ENCODE measurements around the gene PDHB.

PDHB gene

DNA sequence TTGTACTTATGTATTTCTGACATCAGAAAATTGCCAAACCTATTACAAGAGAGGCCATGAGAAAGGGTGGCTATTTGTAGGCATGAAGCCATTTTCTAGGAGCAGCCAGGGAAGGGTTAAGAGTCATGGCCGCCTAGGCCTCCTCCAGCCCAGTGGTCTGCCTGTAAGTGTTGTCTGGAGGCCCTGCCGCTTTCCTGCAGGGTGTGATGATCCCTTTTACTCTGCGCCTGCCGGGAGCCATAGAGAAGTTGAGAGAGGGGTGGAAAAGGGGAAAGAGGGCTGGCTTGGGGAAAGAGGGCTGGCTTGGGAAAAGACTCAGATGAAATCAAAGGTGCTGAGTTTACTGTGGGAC, 29.2 kb upstream of the PDHB start:
- TF ChIP-seq, protein P1, sequence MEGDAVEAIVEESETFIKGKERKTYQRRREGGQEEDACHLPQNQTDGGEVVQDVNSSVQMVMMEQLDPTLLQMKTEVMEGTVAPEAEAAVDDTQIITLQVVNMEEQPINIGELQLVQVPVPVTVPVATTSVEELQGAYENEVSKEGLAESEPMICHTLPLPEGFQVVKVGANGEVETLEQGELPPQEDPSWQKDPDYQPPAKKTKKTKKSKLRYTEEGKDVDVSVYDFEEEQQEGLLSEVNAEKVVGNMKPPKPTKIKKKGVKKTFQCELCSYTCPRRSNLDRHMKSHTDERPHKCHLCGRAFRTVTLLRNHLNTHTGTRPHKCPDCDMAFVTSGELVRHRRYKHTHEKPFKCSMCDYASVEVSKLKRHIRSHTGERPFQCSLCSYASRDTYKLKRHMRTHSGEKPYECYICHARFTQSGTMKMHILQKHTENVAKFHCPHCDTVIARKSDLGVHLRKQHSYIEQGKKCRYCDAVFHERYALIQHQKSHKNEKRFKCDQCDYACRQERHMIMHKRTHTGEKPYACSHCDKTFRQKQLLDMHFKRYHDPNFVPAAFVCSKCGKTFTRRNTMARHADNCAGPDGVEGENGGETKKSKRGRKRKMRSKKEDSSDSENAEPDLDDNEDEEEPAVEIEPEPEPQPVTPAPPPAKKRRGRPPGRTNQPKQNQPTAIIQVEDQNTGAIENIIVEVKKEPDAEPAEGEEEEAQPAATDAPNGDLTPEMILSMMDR (IDR thresholded peaks at IDR 0.05) = no peak

DNA sequence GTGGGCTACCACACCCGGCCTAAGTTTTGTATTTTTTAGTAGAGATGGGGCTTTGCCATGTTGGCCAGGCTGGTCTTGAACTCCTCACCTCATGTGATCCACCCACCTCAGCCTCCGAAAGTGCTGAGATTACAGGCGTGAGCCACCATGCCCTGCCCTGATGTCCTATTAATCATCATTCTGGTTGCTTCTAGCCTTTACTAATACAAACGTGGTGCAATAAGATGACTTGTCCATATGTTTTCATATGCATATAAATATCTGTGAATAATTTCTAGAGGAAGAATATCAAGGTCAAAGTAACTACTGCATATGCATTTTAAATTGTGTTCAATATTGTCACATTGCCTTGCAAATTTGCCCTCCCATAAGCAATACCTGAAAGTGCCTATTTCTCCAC, 25.5 kb upstream of the PDHB start:
- TF ChIP-seq, protein P1 (IDR thresholded peaks at IDR 0.05) = no peak

DNA sequence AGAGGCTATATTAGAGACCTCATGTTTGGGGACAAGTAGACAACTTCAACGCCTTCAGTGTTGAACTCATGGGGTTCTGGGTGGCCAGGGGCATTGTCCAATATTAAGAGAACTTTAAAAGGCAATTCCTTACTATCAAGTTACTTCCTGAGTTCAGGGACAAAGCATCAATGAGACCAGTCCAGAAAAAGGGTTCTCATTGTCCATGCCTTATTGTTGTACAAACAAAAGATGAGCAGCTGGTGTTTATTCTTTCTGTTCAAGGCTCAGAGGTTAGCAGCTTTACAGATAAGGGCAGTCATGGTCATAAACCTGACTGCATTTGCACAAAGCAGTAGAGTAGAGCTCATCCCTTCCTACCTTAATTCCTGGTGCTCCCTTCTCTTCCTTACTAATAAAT, 18.5 kb upstream of the PDHB start:
- TF ChIP-seq, protein P1 (IDR thresholded peaks at IDR 0.05) = no peak

DNA sequence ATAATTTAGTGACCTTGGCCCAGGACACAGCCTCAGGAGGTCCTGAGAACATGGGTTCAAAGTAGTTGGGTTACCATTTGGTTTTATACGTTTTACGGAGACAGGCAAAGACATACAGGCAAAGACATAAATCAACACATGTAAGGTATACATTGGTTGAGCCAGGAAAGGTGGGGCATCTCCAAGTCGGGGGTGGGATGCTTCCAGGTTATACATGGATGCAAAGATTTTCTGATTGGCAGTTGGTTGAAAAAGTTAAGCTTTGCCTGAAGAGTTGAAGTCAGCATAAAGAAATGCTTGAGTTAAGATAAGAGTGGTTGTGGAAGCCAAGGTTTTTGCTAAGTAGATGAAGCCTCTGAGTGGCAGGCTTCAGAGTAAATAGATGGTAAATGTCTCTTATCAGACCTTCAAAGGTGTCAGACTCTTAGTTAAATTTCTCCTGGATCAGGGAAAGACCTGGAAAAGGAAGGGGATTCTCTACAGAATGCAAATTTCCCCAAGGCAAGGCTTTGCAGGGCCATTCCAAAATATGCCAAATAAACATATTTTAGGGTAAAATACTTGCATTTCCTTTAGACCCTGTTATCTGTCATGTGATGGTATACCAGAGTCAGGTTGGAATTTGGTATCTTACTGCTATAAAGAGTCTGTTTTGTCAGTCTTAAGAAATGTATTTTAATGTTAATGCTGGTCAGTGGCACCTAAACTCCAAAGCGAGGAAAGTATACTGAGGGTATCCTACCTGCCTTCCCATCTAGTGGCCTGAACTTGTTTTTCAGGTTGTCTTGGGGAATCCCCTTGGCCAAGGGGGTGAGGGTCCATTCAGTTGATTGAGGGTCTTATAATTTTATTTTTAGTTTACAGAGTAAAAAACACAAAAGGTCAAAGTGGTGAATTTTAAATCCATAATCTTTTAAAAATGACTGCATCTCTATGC, 8.2 kb upstream of the PDHB start:
- TF ChIP-seq, protein P1 (IDR thresholded peaks at IDR 0.05) = no peak

DNA sequence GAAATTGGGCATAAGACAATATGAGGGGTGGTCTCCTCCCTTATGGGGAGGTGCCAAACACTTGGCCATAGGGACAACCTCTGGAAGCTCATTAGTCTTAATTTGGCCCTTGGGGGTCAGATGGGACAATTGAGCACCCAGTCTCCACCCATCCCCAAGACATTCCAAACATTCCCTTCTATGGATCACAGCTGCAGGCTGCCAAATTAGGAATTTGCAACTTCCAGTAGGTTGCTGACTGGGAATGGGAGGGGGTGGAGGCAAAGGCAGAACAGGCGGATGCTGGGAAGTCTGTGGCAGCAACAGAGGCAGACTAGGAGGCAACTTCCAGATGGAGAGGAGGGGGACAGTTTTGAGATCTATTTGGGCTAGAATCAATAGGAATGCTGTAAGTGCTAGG, 1.4 kb upstream of the PDHB start:
- TF ChIP-seq, protein P1 (IDR thresholded peaks at IDR 0.05) = no peak

DNA sequence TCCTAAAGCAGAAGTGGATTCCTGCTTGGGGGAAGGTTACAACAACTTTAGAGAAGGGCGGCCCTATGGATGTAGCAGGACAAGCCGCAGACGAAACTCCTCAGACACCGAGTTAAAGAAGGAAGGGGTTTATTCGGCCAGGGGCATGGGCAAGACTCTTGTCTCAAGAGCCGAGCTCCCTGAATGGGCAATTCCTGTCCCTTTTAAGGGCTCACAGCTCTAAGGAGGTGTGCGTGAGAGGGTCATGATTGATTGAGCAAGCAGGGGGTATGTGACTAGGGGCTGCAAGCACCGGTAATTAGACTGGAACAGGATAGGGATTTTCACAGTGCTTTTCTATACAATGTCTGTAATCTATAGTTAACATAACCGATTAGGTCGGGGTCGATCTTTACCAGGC, 879 bp upstream of the PDHB start:
- TF ChIP-seq, protein P1 (IDR thresholded peaks at IDR 0.05) = no peak

DNA sequence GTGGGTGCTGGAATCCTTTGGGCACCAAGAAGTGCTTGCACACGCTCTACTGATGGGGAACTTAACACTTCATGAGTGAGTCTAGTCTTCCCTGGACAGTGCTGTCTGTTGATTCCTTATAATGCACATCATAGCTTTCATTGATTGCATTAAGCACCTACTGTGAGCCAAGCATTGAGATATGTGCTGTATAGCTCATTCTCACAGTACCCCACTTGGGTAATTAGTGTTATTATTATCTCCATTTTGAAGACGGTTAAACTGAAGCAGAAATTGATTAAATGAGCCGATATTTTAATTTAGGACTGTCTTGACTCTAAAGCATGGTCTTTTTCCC, 504 bp upstream of the PDHB start:
- TF ChIP-seq, protein P1 (IDR thresholded peaks at IDR 0.05) = no peak

DNA sequence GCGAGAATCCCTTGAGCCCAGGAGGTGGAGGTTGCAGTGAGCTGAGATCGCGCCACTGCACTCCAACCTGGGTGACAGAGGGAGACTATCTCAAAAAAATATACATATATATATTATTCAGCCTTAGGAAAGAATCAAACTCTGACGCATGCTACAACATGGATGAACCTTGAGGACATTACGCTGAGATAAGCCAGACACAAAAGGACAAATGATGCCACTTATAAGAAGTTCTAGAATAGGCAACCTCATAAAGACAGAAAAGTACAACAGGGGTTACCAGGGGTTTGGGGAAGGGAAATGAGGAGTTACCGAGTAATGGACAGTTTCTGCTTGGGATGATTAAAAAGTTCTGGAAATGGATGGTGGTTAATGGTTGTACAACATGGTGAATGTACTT, 727 bp downstream of the PDHB start:
- TF ChIP-seq, protein P1 (IDR thresholded peaks at IDR 0.05) = no peak

All from LNCAP (cell line).